HUES6 (cell line): Measurements from ENCODE around the gene PALM3.
"Not testable (repeated sequence)": the region's sequence is repeated elsewhere in the genome, so short reads cannot be mapped to it uniquely, and the experiment has no call there.

Source experiments
- H3K27ac ChIP-seq: 2 replicates; pipeline ENCODE4 v1.7.0; 2013; ENCODE audit warnings: low read depth, mild to moderate bottlenecking, low read length, inconsistent platforms
- H3K27me3 ChIP-seq: 2 replicates; pipeline ENCODE4 v1.6.1; 2013; ENCODE audit warnings: low read length; ENCODE audit not compliant: control insufficient read depth, insufficient read depth
- H3K36me3 ChIP-seq: 2 replicates; pipeline ENCODE4 v1.6.1; 2013; ENCODE audit warnings: low read length; ENCODE audit not compliant: control insufficient read depth, insufficient read depth
- H3K4me1 ChIP-seq: 2 replicates; pipeline ENCODE4 v1.6.1; 2013; ENCODE audit warnings: low read length; ENCODE audit not compliant: control insufficient read depth, insufficient read depth
- H3K4me3 ChIP-seq: 2 replicates; pipeline ENCODE4 v1.5.1; 2013; ENCODE audit warnings: low read depth, low read length
- H3K9ac ChIP-seq: one replicate; pipeline ENCODE4 v1.6.1; 2013; ENCODE audit warnings: mild to moderate bottlenecking, low read length
- H3K9me3 ChIP-seq: 2 replicates; pipeline ENCODE4 v1.6.1; 2013; ENCODE audit warnings: low read depth, low read length; ENCODE audit not compliant: control insufficient read depth, insufficient read depth

PALM3 gene

GRCh38 chr19:14026652-14027192 is 35.2 kb downstream of the PALM3 start:
- peaks cover 12% of the 10 kb centered on the region for H3K27me3 ChIP-seq
- not testable (repeated sequence) for H3K27ac ChIP-seq, H3K9me3 ChIP-seq, H3K4me3 ChIP-seq, H3K9ac ChIP-seq, H3K36me3 ChIP-seq, H3K4me1 ChIP-seq

- H3K9me3 ChIP-seq: no peaks in the 10 kb centered on the region
- no peaks in the 10 kb centered on the region for H3K36me3 ChIP-seq
- H3K4me1 ChIP-seq: peaks cover 3% of the 10 kb centered on the region; the same call in 1 of the 2 replicates
- no peak overlapping the region for H3K4me3 ChIP-seq
- H3K27ac ChIP-seq: no peak overlapping the region
- no peak overlapping the region for H3K9ac ChIP-seq
- no peaks in the 10 kb centered on the region for H3K27me3 ChIP-seq
Measured at GRCh38 chr19:14023404-14024235, 38.3 kb downstream of the PALM3 start.

- Histone ChIP-seq H3K9ac (no peak overlapping the region), H3K4me3 (no peak overlapping the region), H3K27me3 (no peaks in the 10 kb centered on the region), H3K27ac (no peak overlapping the region), H3K9me3 (no peaks in the 10 kb centered on the region), H3K4me1 (peaks cover 3% of the 10 kb centered on the region; the same call in 1 of the 2 replicates), H3K36me3 (no peaks in the 10 kb centered on the region)
Measured at GRCh38 chr19:14022469-14022868, 39.4 kb downstream of the PALM3 start.

GRCh38 chr19:14021474-14021873 is 40.4 kb downstream of the PALM3 start:
- H3K4me3 ChIP-seq: no peak overlapping the region
- no peak overlapping the region for H3K27ac ChIP-seq
- H3K36me3 ChIP-seq: no peaks in the 10 kb centered on the region
- no peaks in the 10 kb centered on the region for H3K9me3 ChIP-seq
- H3K27me3 ChIP-seq: no peaks in the 10 kb centered on the region
- H3K9ac ChIP-seq: no peak overlapping the region
- H3K4me1 ChIP-seq: peaks cover 3% of the 10 kb centered on the region; the same call in 1 of the 2 replicates

- H3K4me1 ChIP-seq: not testable (repeated sequence)
Measured at GRCh38 chr19:14019739-14020138, 42.1 kb downstream of the PALM3 start.

GRCh38 chr19:14019100-14019499 is 42.8 kb downstream of the PALM3 start:
- H3K27me3 ChIP-seq: no peaks in the 10 kb centered on the region
- no peaks in the 10 kb centered on the region for H3K9me3 ChIP-seq
- peaks cover 3% of the 10 kb centered on the region; the same call in 1 of the 2 replicates for H3K4me1 ChIP-seq
- H3K27ac ChIP-seq: no peak overlapping the region
- H3K36me3 ChIP-seq: no peaks in the 10 kb centered on the region
- H3K9ac ChIP-seq: no peak overlapping the region
- H3K4me3 ChIP-seq: no peak overlapping the region

More at GRCh38 chr19:14019739-14020138, 42.1 kb downstream of the PALM3 start:
- not testable (repeated sequence) for H3K9ac ChIP-seq, H3K27ac ChIP-seq, H3K27me3 ChIP-seq, H3K4me3 ChIP-seq, H3K36me3 ChIP-seq, H3K9me3 ChIP-seq

DNA sequence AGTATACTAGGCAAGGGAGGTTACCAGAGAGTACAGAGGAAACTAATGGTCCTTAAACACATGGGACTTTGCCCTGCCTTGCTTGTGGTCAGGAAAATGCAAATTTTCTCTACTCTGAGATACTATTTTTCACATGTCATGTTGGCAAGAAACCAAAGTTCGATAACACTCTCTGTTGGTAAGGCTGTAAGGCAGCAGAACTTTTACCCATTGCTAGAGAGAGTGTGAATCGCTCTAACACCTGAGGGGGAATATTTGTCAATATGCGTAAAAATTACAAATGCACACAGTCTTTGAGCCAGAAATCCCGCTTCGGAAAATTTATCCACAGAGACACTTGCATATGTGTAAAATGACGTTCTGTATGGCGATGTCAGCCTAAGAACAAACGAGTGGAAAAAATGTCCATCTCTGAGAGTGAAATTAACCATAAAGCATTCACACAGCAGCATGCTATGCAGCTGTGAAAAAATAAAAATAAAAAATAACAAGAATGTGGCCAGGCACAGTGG is 46.3 kb downstream of the PALM3 start:
- H3K4me1 ChIP-seq: no peaks in the 10 kb centered on the region

GRCh38 chr19:14012378-14012915 is 49.4 kb downstream of the PALM3 start:
- Histone ChIP-seq H3K9ac (no peak overlapping the region), H3K9me3 (no peaks in the 10 kb centered on the region), H3K4me1 (no peaks in the 10 kb centered on the region), H3K27me3 (no peaks in the 10 kb centered on the region), H3K36me3 (no peaks in the 10 kb centered on the region), H3K4me3 (no peak overlapping the region), H3K27ac (no peak overlapping the region)

More for the DNA sequence above, 46.3 kb downstream of the PALM3 start:
- Histone ChIP-seq H3K9me3 (no peaks in the 10 kb centered on the region), H3K9ac (no peak overlapping the region), H3K27ac (no peak overlapping the region), H3K27me3 (no peaks in the 10 kb centered on the region), H3K36me3 (no peaks in the 10 kb centered on the region), H3K4me3 (no peak overlapping the region)

- Histone ChIP-seq H3K4me1 (0 out of 2 replicates have a peak, but pooled peaks cover 4% of the 10 kb centered on the region), H3K36me3 (no peaks in the 10 kb centered on the region), H3K27me3 (no peaks in the 10 kb centered on the region), H3K27ac (peak overlapping the region; percentile 56), H3K9ac (peak overlapping the region; percentile 56), H3K9me3 (no peaks in the 10 kb centered on the region), H3K4me3 (peak overlapping the region; percentile 60)
Measured at GRCh38 chr19:14006766-14007562, 54.9 kb downstream of the PALM3 start.

- H3K4me1 ChIP-seq: 0 out of 2 replicates have a peak, but pooled peaks cover 4% of the 10 kb centered on the region
- no peaks in the 10 kb centered on the region for H3K27me3 ChIP-seq
- H3K4me3 ChIP-seq: peak within 1 kb of the TSS; percentile 60
- no peaks in the 10 kb centered on the region for H3K36me3 ChIP-seq
- no peaks in the 10 kb centered on the region for H3K9me3 ChIP-seq
- peak within 1 kb of the TSS; percentile 56 for H3K27ac ChIP-seq
- peak within 1 kb of the TSS; percentile 56 for H3K9ac ChIP-seq
Measured at GRCh38 chr19:14006085-14006765, 55.7 kb downstream of the PALM3 start, which contains the start of gene RFX1. TSS of gene RFX1 (minus strand) at chr19:14006320. CDS start at chr19:13993843, 12,477 bp downstream.
